Measurements from ENCODE around the gene RER1.

DNA sequence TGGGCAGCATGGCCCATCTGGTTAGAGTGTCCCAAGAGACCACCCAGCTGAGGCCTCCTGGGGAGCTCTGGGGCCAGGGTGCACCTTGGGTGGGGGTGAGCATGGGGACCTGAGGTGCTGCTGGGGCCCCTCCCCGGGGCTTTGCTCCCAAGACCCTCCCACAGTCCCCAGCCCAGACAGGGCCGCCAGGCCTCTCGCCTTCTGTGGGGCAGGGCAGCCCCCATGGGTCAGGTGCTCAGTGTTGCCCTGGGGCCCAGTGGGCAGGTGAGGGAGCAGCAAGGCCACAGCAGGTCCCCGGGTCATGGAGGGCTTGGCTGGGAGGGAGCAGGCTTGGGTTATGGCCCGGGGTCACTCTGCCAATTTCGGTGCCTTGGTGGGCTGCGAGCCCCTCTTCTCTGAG lies 45.2 kb downstream of the RER1 start:
- TF ChIP-seq, protein P1, sequence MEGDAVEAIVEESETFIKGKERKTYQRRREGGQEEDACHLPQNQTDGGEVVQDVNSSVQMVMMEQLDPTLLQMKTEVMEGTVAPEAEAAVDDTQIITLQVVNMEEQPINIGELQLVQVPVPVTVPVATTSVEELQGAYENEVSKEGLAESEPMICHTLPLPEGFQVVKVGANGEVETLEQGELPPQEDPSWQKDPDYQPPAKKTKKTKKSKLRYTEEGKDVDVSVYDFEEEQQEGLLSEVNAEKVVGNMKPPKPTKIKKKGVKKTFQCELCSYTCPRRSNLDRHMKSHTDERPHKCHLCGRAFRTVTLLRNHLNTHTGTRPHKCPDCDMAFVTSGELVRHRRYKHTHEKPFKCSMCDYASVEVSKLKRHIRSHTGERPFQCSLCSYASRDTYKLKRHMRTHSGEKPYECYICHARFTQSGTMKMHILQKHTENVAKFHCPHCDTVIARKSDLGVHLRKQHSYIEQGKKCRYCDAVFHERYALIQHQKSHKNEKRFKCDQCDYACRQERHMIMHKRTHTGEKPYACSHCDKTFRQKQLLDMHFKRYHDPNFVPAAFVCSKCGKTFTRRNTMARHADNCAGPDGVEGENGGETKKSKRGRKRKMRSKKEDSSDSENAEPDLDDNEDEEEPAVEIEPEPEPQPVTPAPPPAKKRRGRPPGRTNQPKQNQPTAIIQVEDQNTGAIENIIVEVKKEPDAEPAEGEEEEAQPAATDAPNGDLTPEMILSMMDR (IDR thresholded peaks at IDR 0.05 in 4 of 5, conservative IDR thresholded peaks at IDR 0.05 in 1 of 5), result no peak
- no peak for TF ChIP-seq POLR2A (IDR thresholded peaks at IDR 0.05)

All from gastrocnemius medialis (tissue), 4 donors.